Anterior cingulate cortex (tissue), 58 donors: ENCODE results near the gene TSPAN5.

Source experiments
- DNase-seq, 58 donors: peaks; one replicate each; lab custom pipeline; 2025; lab: John Stamatoyannopoulos, UW

Gene TSPAN5

GRCh38 chr4:98430708-98431403 is 227.6 kb downstream of the TSPAN5 start:
- no peak for DNase-seq

GRCh38 chr4:98423009-98423408 is 235.4 kb downstream of the TSPAN5 start:
- peak in 4 of 58 donors; percentile 0 to 14 (median 6) for DNase-seq

GRCh38 chr4:98421111-98421510 is 237.3 kb downstream of the TSPAN5 start:
- no peak for DNase-seq
